DMS153 (cell line): ENCODE measurements around the gene IL19.
"Not testable (repeated sequence)": the region's sequence is repeated elsewhere in the genome, so short reads cannot be mapped to it uniquely, and the experiment has no call there.

Experiments
- DNase-seq: peaks from one replicate; lab custom pipeline; 2025; lab: John Stamatoyannopoulos, UW

The IL19 gene

GRCh38 chr1:206741142-206741701 is 29.4 kb upstream of the IL19 start:
- DNase-seq, result no peak

DNA sequence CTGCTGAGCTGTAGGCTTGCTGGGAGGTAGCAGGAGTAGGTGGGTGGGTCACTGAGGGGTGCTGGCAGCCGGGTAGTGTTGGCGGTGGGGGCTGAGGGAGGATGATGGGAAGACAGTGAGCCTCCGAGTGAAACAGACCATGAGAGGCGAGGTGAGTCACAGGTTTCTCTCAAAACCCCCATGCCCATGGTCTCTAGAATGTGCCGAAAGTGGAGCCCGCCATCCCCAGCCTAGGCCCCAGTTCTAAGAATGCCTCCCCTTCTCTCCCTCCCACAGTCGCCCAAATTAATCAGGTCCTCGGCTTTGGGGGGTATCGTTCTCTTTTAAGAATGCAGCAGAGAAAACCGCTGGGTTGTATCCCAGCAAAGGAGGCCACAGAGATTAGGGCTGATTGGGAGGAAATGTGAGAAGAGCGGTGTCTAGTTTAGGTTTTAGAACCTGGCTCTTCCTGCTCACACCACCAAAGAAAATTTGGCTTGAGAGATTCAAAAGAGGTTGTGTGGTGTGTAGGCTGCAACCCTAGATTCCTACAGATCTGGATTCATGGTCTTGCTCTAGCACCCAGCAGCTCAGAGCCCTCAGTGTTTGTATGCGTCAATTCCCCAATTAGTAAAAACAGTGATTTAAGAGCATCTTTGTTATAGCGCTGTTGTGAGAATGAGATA is 27.7 kb upstream of the IL19 start:
- no peak for DNase-seq

GRCh38 chr1:206744683-206745082 is 25.9 kb upstream of the IL19 start:
- DNase-seq, result no peak

DNA sequence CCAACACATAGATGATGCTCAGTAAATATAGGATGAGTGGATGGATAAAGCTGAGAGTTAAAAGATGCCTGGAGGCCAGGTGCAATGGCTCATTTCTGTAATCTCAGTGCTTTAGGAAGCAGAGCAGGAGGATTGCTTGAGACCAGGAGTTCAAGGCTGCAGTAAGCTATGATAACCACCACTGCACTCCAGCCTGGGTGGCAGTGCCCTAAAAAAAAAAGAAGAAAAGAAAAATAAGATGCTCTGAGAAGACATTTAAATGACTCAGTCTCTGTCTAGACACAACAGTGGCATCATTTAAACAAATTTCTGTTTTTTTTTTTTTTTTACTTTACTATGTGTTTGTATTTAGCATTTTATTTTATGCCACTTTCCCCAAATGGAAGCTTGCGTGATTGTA is 25.3 kb upstream of the IL19 start:
- no peak for DNase-seq

DNA sequence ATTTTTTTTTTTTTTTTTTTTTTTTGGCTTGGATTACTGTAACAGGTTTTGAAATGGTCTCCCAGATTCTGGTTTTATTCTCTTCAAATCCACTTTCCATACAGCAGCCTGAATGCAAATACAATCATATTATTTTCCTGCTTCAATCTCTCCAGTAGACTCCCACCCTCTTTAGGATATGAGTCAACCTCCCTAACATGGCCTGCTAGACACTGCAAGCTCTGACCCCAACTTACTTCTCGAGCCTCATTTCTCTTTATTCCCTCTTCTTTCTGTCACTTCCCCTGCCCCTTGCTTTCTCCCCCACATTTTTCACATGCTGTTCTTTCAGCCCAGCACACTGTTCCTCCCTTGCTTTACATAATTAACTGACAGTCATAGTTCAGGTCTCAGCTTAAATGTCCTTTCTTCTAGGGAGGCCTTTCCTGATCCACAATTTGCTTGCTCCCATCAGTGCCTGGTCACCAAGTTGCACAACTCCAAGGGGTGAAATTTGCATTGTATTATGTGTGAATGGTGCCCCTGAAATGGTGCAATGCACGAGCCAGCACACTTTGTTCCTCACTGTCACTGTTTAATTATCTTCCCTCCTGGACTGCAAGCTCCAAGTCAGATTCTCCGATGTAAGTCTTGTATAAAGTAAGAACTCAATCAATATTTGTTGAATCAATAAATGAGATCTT is 22.1 kb upstream of the IL19 start:
- DNase-seq, result no peak

- DNase-seq, result no peak
Measured at GRCh38 chr1:206751891-206752290, 18.7 kb upstream of the IL19 start.

DNA sequence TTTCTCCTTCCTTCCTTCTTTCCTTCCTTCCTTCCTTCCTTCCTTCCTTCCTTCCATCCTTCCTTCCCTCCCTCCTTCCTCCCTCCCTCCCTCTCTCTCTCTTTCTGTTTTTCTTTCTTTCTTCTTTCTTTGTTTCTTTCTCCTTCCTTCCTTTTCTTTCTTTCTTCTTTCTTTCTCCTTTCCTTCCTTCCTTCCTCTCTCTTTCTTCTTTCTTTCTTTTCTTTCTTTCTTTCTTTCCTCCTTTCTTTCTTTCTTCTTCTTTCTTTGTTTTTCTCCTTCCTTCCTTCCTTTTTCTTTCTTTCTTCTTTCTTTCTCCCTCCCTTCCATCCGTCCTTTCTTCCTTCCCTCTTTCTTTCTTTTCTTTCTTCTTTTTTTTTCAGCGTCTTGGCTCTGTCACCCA is 18.1 kb upstream of the IL19 start:
- DNase-seq, result no peak

GRCh38 chr1:206753141-206753540 is 17.4 kb upstream of the IL19 start:
- DNase-seq, result no peak

DNA sequence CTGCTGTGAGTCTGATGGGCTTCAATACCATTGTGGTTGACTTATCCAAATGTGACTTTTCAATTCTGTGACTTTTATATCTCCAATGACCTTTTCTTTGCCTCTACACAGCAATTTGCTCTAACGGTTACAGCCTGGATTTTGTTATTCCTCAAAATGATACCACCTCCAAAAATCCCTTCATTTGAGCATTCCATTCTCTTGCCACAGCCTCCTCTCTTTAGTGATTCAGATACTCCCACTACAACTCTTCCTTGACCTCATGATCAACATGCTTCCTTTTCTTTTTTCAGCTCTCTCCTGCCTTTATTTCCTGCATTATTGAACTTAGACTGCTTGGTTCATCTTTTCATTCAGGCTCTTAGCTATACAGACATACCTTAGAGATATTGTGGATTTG is 16.6 kb upstream of the IL19 start:
- no peak for DNase-seq

- no peak for DNase-seq
Measured at GRCh38 chr1:206757524-206758266, 12.9 kb upstream of the IL19 start.

GRCh38 chr1:206760590-206760989 is 10.0 kb upstream of the IL19 start:
- DNase-seq, result no peak

DNA sequence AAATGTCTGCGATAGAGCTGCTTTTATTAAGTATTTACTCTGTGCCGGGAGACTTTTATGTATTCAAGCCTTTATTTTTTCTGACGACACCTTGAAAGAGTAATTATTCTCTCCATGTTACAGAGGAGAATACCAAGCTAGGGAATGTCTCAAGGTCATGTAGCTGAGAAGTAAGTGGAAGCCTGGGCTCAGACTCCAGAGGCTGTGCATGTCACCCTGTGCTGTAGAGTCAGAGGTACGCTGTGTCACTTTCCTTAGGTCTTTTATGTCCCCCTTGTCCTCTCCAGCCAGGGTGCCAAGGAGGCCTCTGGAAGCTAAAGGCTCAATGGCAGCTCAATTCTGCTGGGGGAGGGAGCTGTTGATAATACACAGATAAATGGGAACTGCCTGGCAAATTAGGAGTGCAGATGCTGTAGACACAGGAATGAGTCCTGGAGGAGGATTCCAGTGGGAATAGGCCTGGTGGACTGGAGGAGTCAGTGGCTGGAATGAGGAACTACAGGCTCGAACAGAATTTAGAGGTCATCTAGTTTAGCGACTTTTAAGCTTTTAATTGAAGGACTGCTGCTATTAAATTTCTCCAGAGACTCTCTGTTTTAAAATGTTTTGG is 9.3 kb upstream of the IL19 start:
- DNase-seq, result no peak

- not testable (repeated sequence) for DNase-seq
Measured at GRCh38 chr1:206762741-206763364, 7.7 kb upstream of the IL19 start.

GRCh38 chr1:206765771-206766170 is 4.8 kb upstream of the IL19 start:
- not testable (repeated sequence) for DNase-seq

DNA sequence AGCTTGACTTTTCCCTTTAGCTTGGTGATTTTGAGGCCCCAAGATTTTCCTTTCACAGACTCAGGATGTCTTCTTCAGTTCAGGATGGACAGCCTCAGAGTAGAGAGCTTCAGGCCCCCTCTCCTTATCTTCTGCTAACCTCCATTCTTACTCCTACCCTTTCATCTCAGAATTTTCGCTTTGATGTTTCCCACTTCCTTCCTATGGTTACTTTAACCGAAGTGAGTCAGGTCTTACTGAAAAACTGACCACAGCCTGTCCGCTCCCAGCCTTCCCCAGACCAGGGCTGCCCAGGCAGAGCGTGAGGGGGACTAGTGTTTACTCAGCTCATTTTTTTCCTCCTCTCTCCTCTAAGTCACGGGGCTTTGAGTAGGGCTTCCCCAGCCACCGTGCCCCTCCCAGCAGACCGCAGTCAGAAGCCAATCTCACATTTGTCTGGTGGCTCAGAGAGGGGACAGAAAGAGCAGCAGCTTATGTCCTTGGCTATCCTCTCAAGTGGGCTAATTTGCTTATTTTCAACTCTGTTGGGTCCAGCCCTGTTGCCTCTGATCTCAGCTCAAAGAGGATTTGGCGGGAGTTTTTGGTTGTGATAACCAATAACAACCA is 4.2 kb upstream of the IL19 start:
- DNase-seq, result no peak

DNA sequence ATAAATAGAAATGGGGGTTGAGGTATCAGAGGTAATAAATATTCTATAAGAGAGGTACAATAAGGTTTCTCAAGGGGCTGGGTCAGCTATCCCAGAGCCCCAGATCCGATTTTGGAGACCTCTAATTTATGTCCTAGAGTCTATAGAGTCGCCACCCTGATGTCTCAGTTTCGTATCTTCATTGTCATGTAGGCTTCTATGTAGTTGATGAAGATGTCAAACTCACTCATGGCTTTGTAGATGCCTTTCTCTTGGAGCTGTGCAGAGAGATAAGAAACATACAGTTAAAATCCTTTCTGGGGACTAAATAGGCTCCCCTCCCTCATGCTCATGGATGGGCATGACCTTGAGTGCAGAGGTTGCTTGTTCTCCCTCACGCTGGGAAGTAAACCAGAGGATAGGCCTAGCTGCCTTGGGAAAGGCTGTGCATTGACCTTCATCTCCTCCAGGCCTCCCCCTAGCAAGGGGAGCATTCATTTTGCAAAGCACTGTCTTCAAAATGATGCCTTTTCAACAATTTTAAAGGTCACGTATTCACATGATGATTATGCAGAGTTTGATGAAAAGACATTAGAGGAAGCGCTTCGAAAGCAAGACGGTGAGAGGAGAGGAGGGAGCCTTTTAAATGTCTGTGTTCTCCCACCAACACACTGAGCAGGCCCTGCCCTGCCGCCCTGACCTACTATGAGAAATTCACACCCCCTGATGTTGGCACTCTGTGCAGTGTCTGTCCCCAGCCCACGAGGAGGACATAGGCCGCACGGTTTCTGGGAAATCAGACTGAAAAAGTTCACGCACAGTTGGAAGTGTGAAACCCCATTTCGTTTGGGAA is 1.9 kb upstream of the IL19 start:
- no peak for DNase-seq

DNA sequence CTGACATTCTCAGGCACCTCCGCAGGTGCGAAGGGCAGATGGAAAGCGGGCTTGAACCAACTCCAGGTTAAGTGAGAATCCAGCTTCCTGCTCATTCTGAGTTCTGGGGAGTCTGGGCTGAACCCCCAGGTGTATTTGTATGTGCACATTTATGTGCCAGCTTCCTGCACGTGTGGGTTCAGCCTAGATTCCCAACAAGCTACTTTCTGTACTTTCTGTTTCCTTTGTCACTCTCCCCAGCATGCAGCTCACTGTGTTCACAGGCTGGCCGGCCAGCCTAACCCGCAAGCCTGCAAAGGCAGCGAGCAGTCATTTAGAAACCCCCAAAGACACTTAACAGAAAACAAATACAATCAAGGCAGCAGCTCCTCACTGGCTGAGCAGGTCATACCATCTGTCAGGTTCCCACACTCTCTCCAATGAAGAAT is 1.3 kb upstream of the IL19 start:
- no peak for DNase-seq

GRCh38 chr1:206771338-206771692 is 742 bp downstream of the IL19 start:
- no peak for DNase-seq

DNA sequence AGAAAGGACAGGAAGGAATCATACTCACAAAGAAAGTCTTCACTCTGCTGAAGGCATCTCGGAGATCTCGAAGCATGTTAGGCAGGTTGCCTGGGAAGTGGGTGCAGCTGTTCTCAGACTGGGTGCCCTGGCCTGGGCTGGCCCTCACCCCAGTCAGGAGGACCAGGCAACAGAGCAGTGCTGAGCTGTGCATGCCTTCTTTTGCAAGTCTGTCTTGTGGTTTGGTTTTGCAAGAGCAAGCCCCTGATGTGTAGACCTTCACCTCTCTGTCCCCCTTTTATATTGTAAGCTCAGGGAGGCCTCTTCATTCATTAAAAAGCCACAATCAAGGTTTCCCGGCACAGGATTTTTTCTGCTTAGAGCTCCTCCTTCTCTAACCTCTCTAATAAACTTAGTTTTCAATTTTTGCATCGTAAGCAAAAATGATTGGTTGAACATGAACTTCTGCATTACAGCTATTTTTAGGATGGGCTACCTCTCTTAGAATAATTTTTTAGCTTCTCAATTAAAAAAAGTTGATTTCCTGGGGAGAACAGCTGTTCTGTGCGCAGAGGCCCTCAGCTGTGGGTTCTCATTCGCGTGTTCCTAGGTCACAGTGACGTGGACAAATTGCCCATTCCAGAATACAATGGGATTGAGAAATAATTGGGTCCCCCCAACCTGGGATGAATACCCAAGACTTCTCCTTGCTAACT is 1.8 kb downstream of the IL19 start, which contains the start of gene IL10:
IL10 (minus strand) TSS at position 252 of the 695 bp plus-strand sequence; CDS start at position 193, 59 bp downstream.
- DNase-seq, result no peak

DNA sequence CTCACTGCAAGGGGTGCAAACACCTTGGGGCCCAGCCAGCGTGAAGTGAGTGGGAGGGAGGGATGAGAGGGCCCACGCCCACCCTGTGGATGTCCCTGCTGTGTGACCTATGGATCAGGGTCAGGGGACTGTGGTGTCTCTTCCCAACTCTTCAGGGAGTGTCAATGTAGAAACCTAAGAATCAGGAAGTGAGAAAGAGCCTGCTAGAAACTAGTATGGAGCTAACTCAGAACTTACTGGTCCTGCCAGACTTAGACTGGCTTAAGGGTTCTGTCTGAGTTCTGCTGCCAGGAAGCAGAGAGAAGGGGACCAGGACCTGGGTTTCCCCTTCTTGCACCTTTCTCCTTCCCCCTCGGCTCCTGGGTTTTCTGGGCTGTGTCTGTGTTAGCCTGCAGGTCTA is 3.5 kb downstream of the IL19 start:
- DNase-seq, result no peak
